SK-N-SH treated with all-trans-retinoic acid at 6 μM for 48 hours (cell line): ENCODE results near the gene RHBDL1.
"Not testable (repeated sequence)": the region's sequence is repeated elsewhere in the genome, so short reads cannot be mapped to it uniquely, and the experiment has no call there.

Source experiments
- ATAC-seq: fragments of 200-7000 bp; cut with Tn5 transposase; 3 replicates; pipeline ENCODE4 v1.9.1; 2020; ENCODE audit warnings: mild to moderate bottlenecking, moderate library complexity
- ARNTL ChIP-seq: fragments of 450-650 bp; formaldehyde crosslinking; IDR thresholded peaks from 2 replicates; pipeline ENCODE4 v1.5.0; 2020; ENCODE audit warnings: low read depth, mild to moderate bottlenecking, moderate library complexity, borderline replicate concordance
- CREB5 ChIP-seq: fragments of 250-450 bp; sonication (Bioruptor Pico); IDR thresholded peaks from 2 replicates; pipeline ENCODE4 v1.5.1; 2020; ENCODE audit warnings: low read depth, mild to moderate bottlenecking, moderate library complexity
- CSDC2 ChIP-seq: fragments of 250-450 bp; sonication (Bioruptor Pico); IDR thresholded peaks from 2 replicates; pipeline ENCODE4 v1.5.0; 2020; ENCODE audit warnings: mild to moderate bottlenecking, moderate library complexity
- ESRRG ChIP-seq: fragments of 250-450 bp; sonication (Bioruptor Pico); IDR thresholded peaks from 2 replicates; pipeline ENCODE4 v1.6.1; 2021; ENCODE audit warnings: mild to moderate bottlenecking
- GLIS3 ChIP-seq: fragments of 250-450 bp; sonication (Bioruptor Pico); IDR thresholded peaks from 2 replicates; pipeline ENCODE4 v1.5.0; 2020; ENCODE audit warnings: mild to moderate bottlenecking, moderate library complexity
- ISL1 ChIP-seq: fragments of 250-450 bp; sonication (Bioruptor Pico); IDR thresholded peaks from 2 replicates; pipeline ENCODE4 v2.1.2; 2022; ENCODE audit warnings: mild to moderate bottlenecking, moderate library complexity
- PATZ1 ChIP-seq: fragments of 250-450 bp; sonication (Bioruptor Pico); IDR thresholded peaks from 2 replicates; pipeline ENCODE4 v1.8.0; 2020; ENCODE audit warnings: mild to moderate bottlenecking, moderate library complexity, borderline replicate concordance
- PPARA ChIP-seq: fragments of 250-450 bp; sonication (Bioruptor Pico); IDR thresholded peaks from 2 replicates; pipeline ENCODE4 v1.5.0; 2020; ENCODE audit warnings: mild to moderate bottlenecking, borderline replicate concordance
- TCF4 ChIP-seq: fragments of 250-450 bp; sonication (Bioruptor Pico); IDR thresholded peaks from 2 replicates; pipeline ENCODE4 v1.8.0; 2021; ENCODE audit warnings: mild to moderate bottlenecking, moderate library complexity, borderline replicate concordance
- TOX ChIP-seq: fragments of 250-450 bp; sonication (Bioruptor Pico); IDR thresholded peaks from 2 replicates; pipeline ENCODE4 v1.8.0; 2021; ENCODE audit warnings: mild to moderate bottlenecking, moderate library complexity, borderline replicate concordance
- TSHZ2 ChIP-seq: fragments of 250-450 bp; sonication (Bioruptor Pico); IDR thresholded peaks from 2 replicates; pipeline ENCODE4 v1.5.0; 2020; ENCODE audit warnings: mild to moderate bottlenecking, moderate library complexity
- ZFP3 ChIP-seq: fragments of 250-450 bp; sonication (Bioruptor Pico); IDR thresholded peaks from 2 replicates; pipeline ENCODE4 v1.5.0; 2020; ENCODE audit warnings: mild to moderate bottlenecking, moderate library complexity
- ZFP30 ChIP-seq: fragments of 450-650 bp; formaldehyde crosslinking; IDR thresholded peaks from 2 replicates; pipeline ENCODE4 v1.5.0; 2022; ENCODE audit warnings: mild to moderate bottlenecking, moderate library complexity
- ZNF565 ChIP-seq: fragments of 450-650 bp; formaldehyde crosslinking; conservative IDR thresholded peaks from 2 replicates; pipeline ENCODE4 v1.5.0; 2020; ENCODE audit warnings: low read depth, mild to moderate bottlenecking, moderate library complexity
- ZNF70 ChIP-seq: fragments of 450-650 bp; formaldehyde crosslinking; IDR thresholded peaks from 2 replicates; pipeline ENCODE4 v1.5.0; 2020; ENCODE audit warnings: mild to moderate bottlenecking, moderate library complexity
- TF ChIP-seq, protein P1 (sequence below): fragments of 250-450 bp; sonication (Bioruptor Pico); IDR thresholded peaks from 2 replicates; pipeline ENCODE4 v1.8.0; 2021; ENCODE audit warnings: low read depth, mild to moderate bottlenecking, moderate library complexity, borderline replicate concordance

RHBDL1 gene

GRCh38 chr16:687499-687898 lies 12.0 kb downstream of the RHBDL1 start:
- TF ChIP-seq ESRRG (CRISPR knock-in tag) = no peak
- no peak for TF ChIP-seq ZFP30 (CRISPR knock-in tag)
- TF ChIP-seq ARNTL = no peak
- no peak for TF ChIP-seq ZNF70
- no peak for TF ChIP-seq GLIS3 (CRISPR knock-in tag)
- no peak for TF ChIP-seq CSDC2 (CRISPR knock-in tag)
- no peak for TF ChIP-seq PATZ1 (CRISPR knock-in tag)
- no peak for TF ChIP-seq CREB5 (CRISPR knock-in tag)
- ATAC-seq = no peak

- TF ChIP-seq TCF4 (CRISPR knock-in tag) = no peak
- no peak for TF ChIP-seq ARNTL
- TF ChIP-seq TOX (CRISPR knock-in tag) = no peak
- TF ChIP-seq PATZ1 (CRISPR knock-in tag) = no peak
- TF ChIP-seq ISL1 (CRISPR knock-in tag) = no peak
- no peak for TF ChIP-seq ZNF565 (CRISPR knock-in tag)
- no peak for TF ChIP-seq ESRRG (CRISPR knock-in tag)
- TF ChIP-seq CREB5 (CRISPR knock-in tag) = no peak
- no peak for TF ChIP-seq GLIS3 (CRISPR knock-in tag)
- TF ChIP-seq PPARA (CRISPR knock-in tag) = no peak
- TF ChIP-seq CSDC2 (CRISPR knock-in tag) = no peak
- TF ChIP-seq, protein P1, sequence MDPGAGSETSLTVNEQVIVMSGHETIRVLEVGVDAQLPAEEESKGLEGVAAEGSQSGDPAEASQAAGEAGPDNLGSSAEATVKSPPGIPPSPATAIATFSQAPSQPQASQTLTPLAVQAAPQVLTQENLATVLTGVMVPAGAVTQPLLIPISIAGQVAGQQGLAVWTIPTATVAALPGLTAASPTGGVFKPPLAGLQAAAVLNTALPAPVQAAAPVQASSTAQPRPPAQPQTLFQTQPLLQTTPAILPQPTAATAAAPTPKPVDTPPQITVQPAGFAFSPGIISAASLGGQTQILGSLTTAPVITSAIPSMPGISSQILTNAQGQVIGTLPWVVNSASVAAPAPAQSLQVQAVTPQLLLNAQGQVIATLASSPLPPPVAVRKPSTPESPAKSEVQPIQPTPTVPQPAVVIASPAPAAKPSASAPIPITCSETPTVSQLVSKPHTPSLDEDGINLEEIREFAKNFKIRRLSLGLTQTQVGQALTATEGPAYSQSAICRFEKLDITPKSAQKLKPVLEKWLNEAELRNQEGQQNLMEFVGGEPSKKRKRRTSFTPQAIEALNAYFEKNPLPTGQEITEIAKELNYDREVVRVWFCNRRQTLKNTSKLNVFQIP = no peak
- no peak for TF ChIP-seq TSHZ2 (CRISPR knock-in tag)
- TF ChIP-seq ZFP3 = no peak
- peak; percentile 1; the same call in 2 of the 3 replicates for ATAC-seq
These were observed 13.9 kb downstream of the RHBDL1 start for GRCh38 chr16:689175-689897.

DNA sequence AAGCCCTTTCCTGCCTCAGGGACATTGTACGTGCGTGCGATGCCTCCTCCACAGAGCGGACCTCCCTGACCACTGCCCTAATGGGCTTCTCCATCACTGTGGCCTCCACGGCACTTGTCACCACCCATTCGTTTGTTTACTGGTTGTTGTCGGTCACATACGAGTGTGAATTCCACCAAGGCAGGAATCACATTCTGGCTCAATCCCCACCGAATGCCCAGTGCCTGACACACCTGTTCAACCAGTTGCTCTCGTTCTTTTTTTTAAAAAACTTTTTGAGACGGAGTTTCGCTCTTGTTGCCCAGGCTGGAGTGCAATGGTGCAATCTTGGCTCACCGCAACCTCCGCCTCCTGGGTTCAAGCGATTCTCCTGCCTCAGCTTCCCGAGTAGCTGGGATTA lies 15.8 kb downstream of the RHBDL1 start:
- not testable (repeated sequence) for ATAC-seq
